Body of pancreas (tissue), 4 donors: Measurements from ENCODE around the gene SLC12A8.

Experiments used
- POLR2A ChIP-seq, 3 donors: fragments of 450-650 bp; IDR thresholded peaks; one replicate each; pipeline ENCODE4 v1.6.1; 2016; ENCODE audit warnings: antibody characterized with exemption in 3 of 3, mild to moderate bottlenecking in 2 of 3
- TF ChIP-seq, protein P1 (sequence below), 7 experiments: fragments of 450-650 bp in 4 of 7; fragments of 200-600 bp in 3 of 7; sonication (generic) in 3 of 7; IDR thresholded peaks; one replicate each; pipeline ENCODE4 v1.5.1; 2016 to 2019; ENCODE audit warnings: antibody characterized with exemption in 7 of 7

DNA sequence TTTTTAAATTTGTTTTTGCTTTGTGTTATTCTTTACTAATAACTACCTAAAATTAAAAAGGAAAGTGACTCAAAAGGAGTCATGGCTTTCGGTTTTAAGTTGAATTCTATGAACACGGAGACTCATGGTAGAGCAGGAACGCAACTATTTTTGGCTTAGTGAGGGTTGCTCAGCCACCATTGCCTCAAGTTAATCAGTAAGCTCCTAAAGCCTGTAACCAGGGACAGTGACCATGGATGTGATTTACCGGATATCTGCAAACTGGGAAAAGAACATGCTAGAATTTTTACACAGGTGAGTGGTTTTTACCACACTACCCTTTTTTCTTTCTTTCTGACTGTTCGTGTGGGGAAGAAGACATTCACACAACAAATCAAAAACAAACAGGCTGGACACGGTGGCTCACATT is 11.8 kb downstream of the SLC12A8 start:
- TF ChIP-seq, protein P1, sequence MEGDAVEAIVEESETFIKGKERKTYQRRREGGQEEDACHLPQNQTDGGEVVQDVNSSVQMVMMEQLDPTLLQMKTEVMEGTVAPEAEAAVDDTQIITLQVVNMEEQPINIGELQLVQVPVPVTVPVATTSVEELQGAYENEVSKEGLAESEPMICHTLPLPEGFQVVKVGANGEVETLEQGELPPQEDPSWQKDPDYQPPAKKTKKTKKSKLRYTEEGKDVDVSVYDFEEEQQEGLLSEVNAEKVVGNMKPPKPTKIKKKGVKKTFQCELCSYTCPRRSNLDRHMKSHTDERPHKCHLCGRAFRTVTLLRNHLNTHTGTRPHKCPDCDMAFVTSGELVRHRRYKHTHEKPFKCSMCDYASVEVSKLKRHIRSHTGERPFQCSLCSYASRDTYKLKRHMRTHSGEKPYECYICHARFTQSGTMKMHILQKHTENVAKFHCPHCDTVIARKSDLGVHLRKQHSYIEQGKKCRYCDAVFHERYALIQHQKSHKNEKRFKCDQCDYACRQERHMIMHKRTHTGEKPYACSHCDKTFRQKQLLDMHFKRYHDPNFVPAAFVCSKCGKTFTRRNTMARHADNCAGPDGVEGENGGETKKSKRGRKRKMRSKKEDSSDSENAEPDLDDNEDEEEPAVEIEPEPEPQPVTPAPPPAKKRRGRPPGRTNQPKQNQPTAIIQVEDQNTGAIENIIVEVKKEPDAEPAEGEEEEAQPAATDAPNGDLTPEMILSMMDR (IDR thresholded peaks at IDR 0.05), result no peak
- no peak for TF ChIP-seq POLR2A (IDR thresholded peaks at IDR 0.05)
